Measurements from ENCODE around the gene TRIP13.
"Not testable (repeated sequence)": the region's sequence is repeated elsewhere in the genome, so short reads cannot be mapped to it uniquely, and the experiment has no call there.

Gene TRIP13, protein sequence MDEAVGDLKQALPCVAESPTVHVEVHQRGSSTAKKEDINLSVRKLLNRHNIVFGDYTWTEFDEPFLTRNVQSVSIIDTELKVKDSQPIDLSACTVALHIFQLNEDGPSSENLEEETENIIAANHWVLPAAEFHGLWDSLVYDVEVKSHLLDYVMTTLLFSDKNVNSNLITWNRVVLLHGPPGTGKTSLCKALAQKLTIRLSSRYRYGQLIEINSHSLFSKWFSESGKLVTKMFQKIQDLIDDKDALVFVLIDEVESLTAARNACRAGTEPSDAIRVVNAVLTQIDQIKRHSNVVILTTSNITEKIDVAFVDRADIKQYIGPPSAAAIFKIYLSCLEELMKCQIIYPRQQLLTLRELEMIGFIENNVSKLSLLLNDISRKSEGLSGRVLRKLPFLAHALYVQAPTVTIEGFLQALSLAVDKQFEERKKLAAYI

DNA sequence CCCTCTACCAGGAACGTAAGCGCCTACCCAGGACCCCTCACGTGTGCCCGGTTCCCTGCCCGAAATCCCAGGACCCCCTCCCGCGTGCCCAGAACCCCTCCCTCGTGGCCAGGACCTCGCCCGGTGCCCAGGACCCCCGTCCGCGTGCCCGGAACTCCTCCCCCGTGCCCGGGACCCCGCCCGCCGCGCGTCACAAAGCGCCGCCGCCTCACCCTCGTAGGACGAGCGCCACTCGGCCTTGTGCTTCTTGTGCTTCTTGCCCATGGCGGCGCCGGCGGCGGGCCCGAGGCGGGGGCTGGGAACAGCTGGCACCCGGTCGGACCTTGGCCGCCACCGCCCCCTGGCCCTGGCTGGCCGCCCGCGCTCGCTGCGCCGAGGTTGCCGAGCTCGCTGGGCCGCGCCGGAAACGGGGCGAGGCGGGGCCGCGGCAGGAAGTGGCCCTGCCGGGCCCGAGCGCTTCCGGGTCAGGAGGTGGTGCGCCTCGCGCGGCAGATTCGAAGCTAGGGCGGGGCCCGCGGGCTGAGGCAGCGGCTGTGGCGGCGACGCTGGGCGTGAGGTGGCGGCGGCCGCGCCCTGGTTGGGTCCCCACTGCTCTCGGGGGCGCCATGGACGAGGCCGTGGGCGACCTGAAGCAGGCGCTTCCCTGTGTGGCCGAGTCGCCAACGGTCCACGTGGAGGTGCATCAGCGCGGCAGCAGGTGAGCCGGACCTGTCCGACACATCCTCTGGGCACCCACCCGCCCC lies at the start of gene TRIP13, which contains the start of gene BRD9:
TRIP13 (plus strand) TSS at position 491 of the 743 bp plus-strand sequence; CDS start at position 606, 115 bp downstream.
BRD9 (minus strand) TSS at position 408 of the 743 bp plus-strand sequence; CDS start at position 264, 144 bp downstream.
- Mint-ChIP-seq H3K4me3 (peak within 1 kb of the TSS; percentile 84), H3K27ac (peak within 1 kb of the TSS; percentile 86), H3K36me3 (ENCODE audit: low read depth) (peaks cover 40% of the 10 kb centered on the region), H3K27me3 (ENCODE audit: low read depth, poor library complexity) (no peaks in the 10 kb centered on the region), H3K9me3 (no peaks in the 10 kb centered on the region), H3K4me1 (peaks cover 26% of the 10 kb centered on the region)
- DNase-seq, result peak; percentile 87
- TF ChIP-seq, protein P1, sequence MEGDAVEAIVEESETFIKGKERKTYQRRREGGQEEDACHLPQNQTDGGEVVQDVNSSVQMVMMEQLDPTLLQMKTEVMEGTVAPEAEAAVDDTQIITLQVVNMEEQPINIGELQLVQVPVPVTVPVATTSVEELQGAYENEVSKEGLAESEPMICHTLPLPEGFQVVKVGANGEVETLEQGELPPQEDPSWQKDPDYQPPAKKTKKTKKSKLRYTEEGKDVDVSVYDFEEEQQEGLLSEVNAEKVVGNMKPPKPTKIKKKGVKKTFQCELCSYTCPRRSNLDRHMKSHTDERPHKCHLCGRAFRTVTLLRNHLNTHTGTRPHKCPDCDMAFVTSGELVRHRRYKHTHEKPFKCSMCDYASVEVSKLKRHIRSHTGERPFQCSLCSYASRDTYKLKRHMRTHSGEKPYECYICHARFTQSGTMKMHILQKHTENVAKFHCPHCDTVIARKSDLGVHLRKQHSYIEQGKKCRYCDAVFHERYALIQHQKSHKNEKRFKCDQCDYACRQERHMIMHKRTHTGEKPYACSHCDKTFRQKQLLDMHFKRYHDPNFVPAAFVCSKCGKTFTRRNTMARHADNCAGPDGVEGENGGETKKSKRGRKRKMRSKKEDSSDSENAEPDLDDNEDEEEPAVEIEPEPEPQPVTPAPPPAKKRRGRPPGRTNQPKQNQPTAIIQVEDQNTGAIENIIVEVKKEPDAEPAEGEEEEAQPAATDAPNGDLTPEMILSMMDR (IDR thresholded peaks at IDR 0.05), result no peak

DNA sequence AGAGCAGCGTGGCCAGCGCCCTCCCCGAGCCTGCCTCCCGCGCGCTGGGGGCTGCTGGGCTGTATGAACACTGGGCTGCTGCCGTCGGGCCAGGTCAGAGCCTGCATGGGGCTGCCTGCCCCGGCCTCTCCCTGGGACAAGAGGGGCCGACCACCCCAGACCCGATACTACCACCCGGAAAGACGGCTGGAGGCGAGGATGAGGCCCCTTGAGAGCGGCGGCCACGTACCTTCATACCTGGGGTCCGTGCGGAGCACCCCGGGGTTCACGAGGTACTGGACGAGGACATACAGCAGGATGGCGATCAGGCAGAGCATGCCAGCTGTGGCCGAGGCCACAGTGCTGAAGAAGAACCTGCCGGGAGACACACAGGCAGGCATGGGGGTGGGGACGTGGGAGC lies 49.3 kb upstream of the TRIP13 start:
- H3K27ac Mint-ChIP-seq; H3K9me3 Mint-ChIP-seq; H3K36me3 Mint-ChIP-seq (ENCODE audit: low read depth); H3K4me3 Mint-ChIP-seq; DNase-seq: not testable (repeated sequence)
- Mint-ChIP-seq H3K4me1 (peaks cover 23% of the 10 kb centered on the region), H3K27me3 (ENCODE audit: low read depth, poor library complexity) (peaks cover 14% of the 10 kb centered on the region)

DNA sequence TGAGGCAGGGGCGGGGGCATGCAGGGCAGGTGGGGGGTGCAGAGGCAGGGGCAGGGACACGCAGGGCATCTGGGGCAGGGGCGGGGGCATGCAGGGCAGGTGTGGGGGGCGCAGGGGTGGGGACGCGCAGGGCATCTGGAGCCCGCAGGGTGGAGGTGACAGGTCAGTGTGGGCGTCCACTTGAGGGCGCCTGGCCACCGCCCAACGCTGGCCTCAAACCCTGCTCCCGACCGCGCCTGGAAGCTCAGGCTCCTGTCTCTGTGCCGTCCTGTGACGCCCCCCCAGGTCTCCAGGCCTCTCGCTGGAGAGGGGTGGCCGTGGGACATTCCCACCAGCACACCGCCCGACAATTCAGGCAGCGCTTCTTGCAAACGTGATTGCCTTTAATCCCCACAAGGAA lies 48.8 kb upstream of the TRIP13 start:
- DNase-seq; H3K36me3 Mint-ChIP-seq (ENCODE audit: low read depth): not testable (repeated sequence)
- peaks cover 14% of the 10 kb centered on the region for H3K27me3 Mint-ChIP-seq (ENCODE audit: low read depth, poor library complexity)

DNA sequence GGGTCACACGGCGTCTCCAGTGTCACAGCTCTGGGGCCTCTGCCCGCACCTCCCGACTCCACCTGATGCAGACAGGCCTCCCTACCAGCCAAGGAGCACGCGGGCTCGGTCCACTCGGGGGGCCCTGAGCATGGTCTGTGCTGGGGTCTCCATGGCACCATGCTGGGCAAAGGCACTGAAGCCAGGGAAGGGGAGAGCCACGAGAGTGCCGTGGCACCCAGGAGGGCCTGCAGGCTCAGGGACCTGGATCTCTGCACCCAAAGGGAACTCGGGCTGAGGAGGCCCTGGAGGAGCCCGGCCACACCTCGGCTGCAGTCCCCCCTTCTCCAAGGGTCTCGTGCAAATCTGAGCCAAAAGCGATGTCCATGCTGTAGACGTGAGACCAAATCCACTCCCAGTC lies 48.3 kb upstream of the TRIP13 start:
- peaks cover 29% of the 10 kb centered on the region for H3K4me1 Mint-ChIP-seq
- not testable (repeated sequence) for H3K4me3 Mint-ChIP-seq; H3K9me3 Mint-ChIP-seq; H3K36me3 Mint-ChIP-seq (ENCODE audit: low read depth); H3K27ac Mint-ChIP-seq; DNase-seq
- H3K27me3 Mint-ChIP-seq (ENCODE audit: low read depth, poor library complexity), result peaks cover 14% of the 10 kb centered on the region

More for the DNA sequence above, 48.8 kb upstream of the TRIP13 start:
- not testable (repeated sequence) for H3K27ac Mint-ChIP-seq, H3K9me3 Mint-ChIP-seq, H3K4me3 Mint-ChIP-seq
- peaks cover 25% of the 10 kb centered on the region for H3K4me1 Mint-ChIP-seq

DNA sequence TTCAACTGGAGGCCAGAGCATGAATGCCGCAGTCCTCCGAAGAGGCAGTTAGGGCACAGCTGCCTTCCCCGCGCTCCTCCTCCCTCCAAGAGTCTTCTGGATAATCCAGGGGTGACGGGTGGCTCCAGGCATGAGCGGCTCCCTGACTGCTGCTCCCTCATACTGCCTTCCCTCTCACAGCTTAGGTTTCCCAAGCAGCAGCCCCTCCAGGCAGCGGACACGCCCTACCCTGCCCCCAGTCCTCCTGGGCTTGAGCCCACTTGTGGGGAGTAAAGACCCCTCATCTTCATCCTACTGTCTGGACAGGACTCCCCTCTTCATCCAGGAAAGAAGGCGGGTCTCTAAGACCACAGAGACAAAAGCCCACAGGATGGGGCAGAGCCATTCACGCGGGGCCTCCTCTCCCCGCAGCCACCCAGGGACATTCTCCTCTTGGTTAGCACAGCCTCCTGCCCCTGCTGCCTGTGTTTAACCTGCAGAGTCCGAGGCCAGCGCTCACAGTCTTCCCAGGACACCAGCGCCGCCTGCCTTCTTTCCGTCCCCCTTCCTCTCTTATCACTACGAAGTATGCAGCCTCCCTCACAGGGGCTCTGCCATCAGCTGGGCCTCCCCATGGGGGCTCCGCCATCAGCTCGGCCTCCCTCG lies 47.5 kb upstream of the TRIP13 start:
- Mint-ChIP-seq H3K27me3 (ENCODE audit: low read depth, poor library complexity) (peaks cover 14% of the 10 kb centered on the region), H3K27ac (peak overlapping the region; percentile 70), H3K4me1 (peaks cover 36% of the 10 kb centered on the region)
- not testable (repeated sequence) for H3K9me3 Mint-ChIP-seq; DNase-seq; H3K4me3 Mint-ChIP-seq; H3K36me3 Mint-ChIP-seq (ENCODE audit: low read depth)

DNA sequence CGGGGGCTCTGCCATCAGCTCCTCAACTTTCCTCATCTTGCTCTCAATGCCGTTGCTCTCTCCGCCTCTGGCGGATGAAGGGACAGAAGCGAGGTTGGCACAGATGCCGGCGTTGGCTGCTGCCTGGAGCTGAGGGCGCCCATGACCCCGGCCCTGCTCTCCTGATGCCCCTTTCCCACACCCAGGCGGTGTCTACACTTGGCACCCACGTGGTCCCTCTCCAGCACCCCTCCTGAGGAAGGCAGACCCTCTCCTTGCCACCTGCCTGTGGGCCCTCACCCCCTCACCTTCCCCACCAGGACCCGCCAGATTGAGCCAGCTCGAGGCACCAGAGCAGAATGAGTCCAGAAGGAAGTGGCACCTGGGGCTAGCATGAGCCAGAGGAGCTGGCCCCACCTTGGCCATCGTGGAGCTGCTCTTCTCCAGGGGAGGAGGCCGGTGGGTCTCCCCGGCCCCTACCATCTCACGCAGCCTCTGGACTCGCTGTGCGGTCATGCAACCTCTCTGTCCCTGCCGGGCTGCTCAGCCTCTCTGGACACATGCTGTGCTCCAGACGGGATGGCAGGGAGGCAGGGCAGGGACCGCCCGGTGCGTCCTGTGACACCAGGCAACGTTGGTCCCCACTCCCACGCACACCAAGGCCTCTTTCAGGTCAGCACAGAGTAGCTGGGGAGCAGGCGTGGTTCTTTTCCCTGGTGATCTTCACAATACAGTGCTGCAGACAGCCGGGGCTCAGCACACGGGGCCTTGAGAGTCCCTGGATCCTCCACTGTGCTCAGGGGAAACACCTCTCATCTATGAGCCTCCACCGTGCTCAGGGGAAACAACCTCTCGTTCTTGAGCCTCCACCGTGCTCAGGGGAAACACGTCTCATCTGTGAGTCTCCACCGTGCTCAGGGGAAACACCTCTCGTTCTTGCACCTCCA lies 46.7 kb upstream of the TRIP13 start:
- peak overlapping the region; percentile 14 for H3K27ac Mint-ChIP-seq
- not testable (repeated sequence) for H3K4me3 Mint-ChIP-seq; H3K9me3 Mint-ChIP-seq; DNase-seq; H3K36me3 Mint-ChIP-seq (ENCODE audit: low read depth)
- H3K4me1 Mint-ChIP-seq, result peaks cover 40% of the 10 kb centered on the region
- H3K27me3 Mint-ChIP-seq (ENCODE audit: low read depth, poor library complexity), result peaks cover 10% of the 10 kb centered on the region

DNA sequence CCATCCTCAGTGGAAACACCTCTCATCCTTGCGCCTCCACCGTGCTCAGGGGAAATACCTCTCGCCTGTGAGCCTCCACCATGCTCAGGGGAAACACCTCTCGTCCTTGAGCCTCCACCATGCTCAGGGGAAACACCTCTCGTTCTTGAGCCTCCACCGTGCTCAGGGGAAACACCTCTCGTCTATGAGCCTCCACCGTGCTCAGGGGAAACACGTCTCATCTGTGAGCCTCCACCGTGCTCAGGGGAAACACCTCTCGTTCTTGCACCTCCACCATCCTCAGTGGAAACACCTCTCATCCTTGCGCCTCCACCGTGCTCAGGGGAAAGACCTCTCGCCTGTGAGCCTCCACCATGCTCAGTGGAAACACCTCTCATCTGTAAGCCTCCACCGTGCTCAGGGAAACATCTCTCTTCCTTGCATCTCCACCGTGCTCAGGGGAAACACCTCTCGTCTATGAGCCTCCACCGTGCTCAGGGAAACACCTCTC lies 46.0 kb upstream of the TRIP13 start:
- peaks cover 10% of the 10 kb centered on the region for H3K27me3 Mint-ChIP-seq (ENCODE audit: low read depth, poor library complexity)
- not testable (repeated sequence) for H3K9me3 Mint-ChIP-seq; DNase-seq; H3K4me3 Mint-ChIP-seq; H3K36me3 Mint-ChIP-seq (ENCODE audit: low read depth)
- peak overlapping the region; percentile 14 for H3K27ac Mint-ChIP-seq
- peaks cover 45% of the 10 kb centered on the region for H3K4me1 Mint-ChIP-seq

DNA sequence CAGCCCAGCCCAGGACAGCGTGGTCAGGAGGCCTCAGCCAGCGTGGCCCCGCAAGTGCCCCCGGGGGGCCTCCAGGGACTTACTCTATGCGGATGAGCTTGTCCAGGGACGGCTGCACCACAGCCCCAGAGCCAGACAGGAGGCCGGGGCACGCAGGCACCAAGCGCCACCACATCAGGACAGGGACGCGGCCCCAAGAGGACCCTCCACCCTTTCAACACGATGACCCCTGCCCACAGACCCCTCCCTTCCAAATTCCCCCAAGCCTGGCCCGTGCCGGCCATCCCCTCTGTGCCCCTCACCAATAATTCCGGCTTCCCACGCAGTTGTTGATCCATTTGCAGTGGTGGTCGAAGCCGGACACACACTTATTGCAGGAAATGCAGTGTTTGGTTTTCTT lies 45.5 kb upstream of the TRIP13 start:
- not testable (repeated sequence) for H3K9me3 Mint-ChIP-seq; H3K27me3 Mint-ChIP-seq (ENCODE audit: low read depth, poor library complexity); DNase-seq; H3K4me3 Mint-ChIP-seq; H3K36me3 Mint-ChIP-seq (ENCODE audit: low read depth); H3K27ac Mint-ChIP-seq
- H3K4me1 Mint-ChIP-seq, result peaks cover 49% of the 10 kb centered on the region

DNA sequence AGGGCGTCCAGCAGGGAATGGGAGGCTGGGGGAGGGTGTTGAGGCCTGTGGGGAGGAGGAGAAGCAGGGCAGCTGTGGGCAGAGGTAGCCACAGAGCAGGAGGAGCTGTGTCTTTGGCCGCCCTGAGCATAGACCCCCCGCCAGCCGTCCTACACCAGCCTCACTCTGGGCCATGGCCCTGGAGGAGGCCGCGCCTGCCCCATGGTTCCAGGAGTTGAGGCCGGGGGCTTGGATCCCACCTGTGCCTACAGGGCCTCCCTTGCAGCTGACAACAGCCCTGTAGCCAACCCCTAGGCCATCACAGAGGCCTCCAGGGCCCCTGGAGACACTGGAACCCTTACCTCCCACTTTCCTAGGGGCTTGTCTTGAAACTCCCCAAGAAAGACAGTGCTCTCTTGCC lies 44.9 kb upstream of the TRIP13 start:
- H3K9me3 Mint-ChIP-seq; H3K27me3 Mint-ChIP-seq (ENCODE audit: low read depth, poor library complexity); DNase-seq; H3K27ac Mint-ChIP-seq; H3K4me3 Mint-ChIP-seq; H3K36me3 Mint-ChIP-seq (ENCODE audit: low read depth): not testable (repeated sequence)
- peaks cover 48% of the 10 kb centered on the region for H3K4me1 Mint-ChIP-seq

All from nephron progenitor cell (in vitro differentiated cells).